ENCODE results near the gene C12orf43. TPM values are rescaled to one million over a fixed set of nuclear protein-coding genes. Genes with fewer than 3 reads are reported as not detected.

Gene C12orf43
- total RNA-seq, 1 donor = 13.0 TPM

- DNase-seq (ENCODE audit: low read depth) = no peak
- H3K4me3 ChIP-seq (ENCODE audit: low read depth, low read length) = no peak overlapping the region
- no peak for TF ChIP-seq CTCF (IDR thresholded peaks at IDR 0.05; ENCODE audit: insufficient read depth, low read depth, low read length)
Measured at GRCh38 chr12:121043067-121043466, 26.8 kb upstream of the C12orf43 start.

GRCh38 chr12:121038861-121039668 is 22.8 kb upstream of the C12orf43 start, which contains the start of gene OASL:
Gene OASL, minus strand, starts transcription at chr12:121039246. Its CDS starts 275 bp downstream, at chr12:121038971.
- DNase-seq (ENCODE audit: low read depth) = peak; percentile 61
- peak within 1 kb of the TSS; percentile 54 for H3K4me3 ChIP-seq (ENCODE audit: low read depth, low read length)
- no peak for TF ChIP-seq CTCF (IDR thresholded peaks at IDR 0.05; ENCODE audit: insufficient read depth, low read depth, low read length)

DNA sequence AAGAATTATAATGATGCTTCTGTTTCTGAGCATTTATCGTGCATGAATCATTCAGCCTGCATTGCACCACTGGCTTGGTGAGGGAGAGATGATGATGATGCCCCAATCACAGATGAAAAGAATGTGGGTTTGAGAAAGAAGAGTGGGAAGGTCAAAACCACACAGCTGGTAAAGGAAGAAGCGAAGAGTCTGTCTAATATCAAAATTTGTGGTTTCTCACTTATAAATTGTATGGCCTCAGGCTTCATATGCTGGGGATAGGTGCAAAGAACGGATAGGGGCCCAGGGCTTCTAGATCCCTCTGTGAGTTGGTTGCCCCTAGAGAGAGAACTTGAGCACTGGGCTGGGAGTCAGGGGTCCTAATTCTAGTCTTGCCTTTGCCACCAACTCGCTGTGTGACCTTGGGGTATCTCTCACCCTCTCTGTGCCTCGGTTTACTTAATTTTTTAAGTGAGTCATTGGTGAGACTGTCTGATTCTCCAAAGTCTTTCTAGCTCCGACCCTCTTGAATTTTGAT is 20.6 kb upstream of the C12orf43 start:
- H3K4me3 ChIP-seq (ENCODE audit: low read depth, low read length) = no peak overlapping the region
- peak; percentile 58 for DNase-seq (ENCODE audit: low read depth)
- TF ChIP-seq CTCF (IDR thresholded peaks at IDR 0.05; ENCODE audit: insufficient read depth, low read depth, low read length) = no peak

DNA sequence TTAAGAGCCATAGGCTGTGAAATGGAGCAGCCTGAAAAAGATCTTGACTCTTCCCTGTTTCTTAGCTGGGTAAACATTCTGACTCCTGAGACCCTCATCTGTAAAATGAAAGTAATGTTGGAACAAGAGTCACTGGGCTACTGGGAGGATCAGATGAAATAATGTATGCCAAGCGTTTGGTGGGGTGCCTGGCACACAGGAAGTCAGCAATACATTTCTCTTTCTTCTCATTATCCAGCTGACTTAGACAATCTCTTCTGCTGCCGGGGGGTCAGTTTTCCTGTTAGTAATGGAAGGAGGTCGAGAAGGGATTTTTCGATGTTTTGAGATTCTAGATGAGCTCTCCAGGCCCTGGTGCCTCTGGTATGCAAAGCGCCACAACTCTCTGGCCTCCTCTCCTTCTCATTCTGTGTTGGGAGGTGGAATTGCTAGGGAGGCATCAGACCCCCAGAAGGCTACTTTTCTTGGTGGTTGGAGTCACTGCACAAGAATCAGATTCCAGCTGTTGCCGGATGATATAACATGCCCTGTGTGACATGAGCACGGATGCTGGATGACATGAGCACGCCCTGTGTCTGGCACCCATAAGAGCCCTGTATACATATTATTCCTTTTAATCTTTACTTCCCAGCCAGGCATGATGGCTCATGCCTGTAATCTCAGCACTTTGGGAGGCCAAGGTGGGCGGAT is 18.5 kb upstream of the C12orf43 start:
- DNase-seq (ENCODE audit: low read depth) = no peak
- no peak overlapping the region for H3K4me3 ChIP-seq (ENCODE audit: low read depth, low read length)
- no peak for TF ChIP-seq CTCF (IDR thresholded peaks at IDR 0.05; ENCODE audit: insufficient read depth, low read depth, low read length)

DNA sequence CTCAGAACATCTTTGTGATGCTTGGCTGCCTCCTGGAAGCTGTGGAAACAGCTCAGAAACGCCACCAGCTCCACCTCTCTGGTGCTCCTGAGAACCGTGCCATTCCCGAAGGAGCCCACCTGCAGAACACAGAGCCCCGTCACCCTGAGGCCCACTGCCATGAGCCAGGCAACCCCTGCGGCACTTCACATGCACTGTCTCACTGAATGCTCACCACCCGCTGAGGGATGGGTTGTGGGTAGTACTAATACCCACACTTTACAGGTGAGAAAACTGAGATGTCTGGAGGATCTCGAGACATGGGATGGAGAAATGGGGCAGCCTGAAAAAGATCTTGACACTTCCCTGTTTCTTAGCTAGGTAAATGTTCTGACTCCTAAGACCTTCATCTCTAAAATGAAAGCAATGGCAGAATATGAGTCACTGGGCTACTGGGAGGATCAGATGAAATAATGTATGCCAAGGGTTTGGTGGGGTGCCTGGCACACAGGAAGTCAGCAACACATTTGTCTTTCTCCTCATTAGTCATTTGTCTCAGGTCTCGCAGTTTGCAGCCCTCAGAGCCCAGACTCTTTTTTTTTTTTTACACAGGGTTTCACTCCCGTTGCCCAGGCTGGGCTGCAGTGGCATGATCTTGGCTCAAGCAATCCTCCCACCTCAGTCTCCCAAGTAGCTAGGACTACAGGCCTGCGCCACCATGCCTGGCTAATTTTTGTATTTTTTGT is 17.5 kb upstream of the C12orf43 start:
- no peak for DNase-seq (ENCODE audit: low read depth)
- no peak overlapping the region for H3K4me3 ChIP-seq (ENCODE audit: low read depth, low read length)

More for the DNA sequence above, 17.5 kb upstream of the C12orf43 start:
- TF ChIP-seq CTCF (IDR thresholded peaks at IDR 0.05; ENCODE audit: insufficient read depth, low read depth, low read length) = no peak

Measured in fibroblast of villous mesenchyme (primary cell).